Stimulated activated naive CD4-positive, alpha-beta T cell (primary cell): ENCODE results near the gene FOXC1.
A peak's percentile ranks its signal among the peaks of the same experiment; 100 is the strongest.

Experiments used
- DNase-seq, 6 experiments: peaks; one replicate each; lab custom pipeline; 2025; lab: John Stamatoyannopoulos, UW

The FOXC1 gene

DNA sequence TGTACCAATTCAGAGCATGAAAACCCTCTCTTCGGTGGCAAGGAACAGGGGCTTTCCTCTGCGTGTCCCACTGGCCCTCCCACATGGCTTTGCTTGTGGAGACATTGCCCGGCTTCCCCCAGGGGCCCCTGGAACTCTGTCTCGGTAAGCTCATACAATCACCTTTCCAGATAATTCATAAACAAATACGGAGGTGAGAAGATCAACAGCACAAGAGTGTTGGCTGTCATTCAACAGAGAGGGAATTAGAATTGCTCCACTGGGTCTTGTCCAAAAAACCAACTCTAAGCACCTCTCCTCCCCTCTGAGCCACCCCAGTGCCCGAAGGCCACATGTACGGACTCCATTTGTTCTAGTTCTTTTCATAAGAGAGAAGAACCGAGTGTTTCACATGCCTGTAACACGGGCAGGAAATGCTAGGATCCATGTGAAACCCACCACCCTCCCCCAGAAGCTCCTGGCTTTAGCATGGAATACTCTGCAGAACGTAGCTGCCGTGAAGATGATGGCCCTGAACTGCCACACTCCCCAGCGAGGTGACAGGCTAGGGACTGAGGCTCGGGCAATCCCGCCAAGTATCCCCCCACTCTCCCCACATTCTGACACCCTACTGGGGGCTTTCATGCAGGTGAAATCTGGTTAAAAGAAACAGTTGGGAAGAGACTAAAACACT lies 24.6 kb upstream of the FOXC1 start:
- DNase-seq, result no peak

DNA sequence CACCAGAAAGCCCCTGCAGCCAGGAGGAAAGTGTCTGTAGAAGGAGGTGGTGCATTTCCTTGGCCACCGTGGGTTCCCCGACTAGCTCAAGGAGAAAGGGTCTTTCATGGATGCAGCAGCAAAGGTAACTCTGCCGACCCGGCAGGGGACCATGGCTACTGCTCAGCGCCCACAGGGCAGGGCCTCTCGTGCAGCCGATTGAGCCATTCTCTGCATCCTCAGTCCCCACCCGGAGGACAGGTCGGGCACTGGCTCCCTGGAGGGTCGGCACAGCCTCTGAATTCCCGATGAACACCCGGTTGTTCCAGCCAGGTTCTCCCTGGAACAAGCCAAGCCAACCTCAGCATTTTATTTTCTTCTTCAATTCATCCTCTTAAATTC lies 24.1 kb upstream of the FOXC1 start:
- no peak for DNase-seq

DNA sequence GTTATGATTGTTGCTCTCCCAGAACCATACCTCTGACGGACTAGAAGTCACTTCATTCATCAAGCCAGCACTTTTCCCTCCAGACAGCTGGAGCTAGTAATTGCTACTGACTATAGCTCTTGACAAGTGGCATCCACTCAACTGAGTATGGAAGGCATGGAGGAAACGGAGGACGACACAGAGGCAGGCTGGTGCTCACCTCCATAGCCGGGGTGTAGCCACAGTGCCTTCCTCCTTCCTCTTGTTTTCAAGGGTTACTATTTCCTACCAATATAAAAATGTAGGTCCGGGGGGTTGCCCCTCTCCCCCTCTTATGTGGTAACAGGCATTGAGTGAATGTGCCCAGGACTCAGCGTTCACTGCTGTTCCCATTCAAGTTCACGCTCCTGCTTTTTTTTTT lies 23.5 kb upstream of the FOXC1 start:
- no peak for DNase-seq

DNA sequence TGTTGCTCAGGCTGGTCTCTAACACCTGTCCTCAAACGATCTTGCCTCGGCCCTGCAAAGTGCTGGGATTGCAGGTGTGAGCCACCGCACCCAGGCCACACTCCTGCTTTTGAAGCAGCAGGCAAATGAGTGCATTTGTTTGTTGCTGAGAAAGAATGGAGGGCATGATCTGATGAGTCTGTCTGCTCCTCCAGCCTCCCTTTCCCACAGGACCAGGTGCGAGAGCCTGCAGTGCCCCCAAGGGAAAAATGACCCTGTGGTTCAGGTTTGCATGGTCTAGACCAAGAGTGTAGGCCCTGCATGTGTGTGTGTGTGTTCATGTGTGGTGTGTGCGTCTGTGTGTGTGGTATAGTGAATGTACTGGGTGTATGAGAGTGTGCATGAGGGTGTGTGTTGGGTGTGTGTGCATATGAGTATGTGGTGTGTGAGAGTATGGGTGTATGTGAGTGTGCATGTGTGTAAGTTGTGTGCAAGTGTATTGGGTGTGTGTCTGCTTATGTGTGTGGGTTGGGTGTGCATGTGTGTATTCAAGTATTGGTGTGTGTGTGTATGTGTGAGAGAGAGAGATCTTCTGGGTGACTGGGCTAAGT lies 22.8 kb upstream of the FOXC1 start:
- DNase-seq, result no peak

DNA sequence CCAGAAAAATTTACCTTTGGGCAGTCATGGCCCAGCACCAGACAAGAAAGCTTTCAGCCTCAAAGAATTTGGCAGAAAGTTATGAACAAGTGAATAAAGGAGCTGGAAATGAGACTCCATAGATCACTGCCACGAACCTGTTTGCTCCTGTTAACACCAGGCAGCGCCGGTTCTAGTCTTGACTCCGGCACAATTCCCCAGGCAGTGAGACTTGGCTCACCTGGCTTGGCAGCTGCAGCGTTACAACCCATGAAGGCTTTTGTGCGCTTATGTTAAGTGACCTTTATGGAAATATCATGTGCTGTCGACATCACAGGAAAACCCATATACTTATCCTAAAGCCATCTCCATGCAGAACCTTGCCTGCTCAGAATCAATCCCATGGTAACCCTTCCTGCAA lies 22.2 kb upstream of the FOXC1 start:
- no peak for DNase-seq

DNA sequence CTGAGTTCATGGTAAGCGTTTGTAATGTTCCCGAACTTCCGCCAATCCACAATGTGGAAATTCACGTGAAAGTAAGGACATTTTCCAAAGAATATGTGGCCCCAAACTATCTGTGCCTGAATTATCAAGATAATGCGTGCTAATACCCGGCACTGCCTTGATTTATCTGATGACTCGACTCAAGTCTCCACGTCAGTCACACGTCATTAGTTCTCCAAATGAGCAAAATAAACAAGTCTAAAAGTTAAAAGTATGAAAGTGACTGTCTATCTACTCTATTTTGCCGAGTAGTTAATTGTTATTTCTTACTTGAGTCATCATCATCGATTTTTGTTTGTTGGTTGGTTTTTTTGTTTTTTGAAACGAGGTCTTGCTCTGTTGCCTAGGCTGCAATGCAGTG lies 21.7 kb upstream of the FOXC1 start:
- DNase-seq, result no peak

DNA sequence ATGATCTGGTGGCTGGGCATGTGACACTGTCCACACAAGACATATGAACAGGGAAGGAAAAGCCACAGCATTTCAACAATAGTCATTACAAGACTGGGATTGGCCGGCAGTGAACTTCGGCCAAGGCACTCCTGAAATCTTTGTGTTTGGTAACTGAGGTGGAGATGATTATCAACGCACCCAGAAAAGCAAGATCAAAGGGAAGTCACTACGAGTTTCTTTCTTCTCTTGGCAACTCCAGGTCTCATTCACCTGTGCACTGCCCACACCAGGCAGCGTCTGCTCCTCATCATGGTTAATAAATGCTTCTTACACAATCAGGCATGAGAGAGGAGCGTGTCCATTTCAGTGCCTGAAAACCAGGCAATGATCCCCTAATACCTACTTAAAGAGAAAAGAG lies 20.5 kb upstream of the FOXC1 start:
- no peak for DNase-seq

DNA sequence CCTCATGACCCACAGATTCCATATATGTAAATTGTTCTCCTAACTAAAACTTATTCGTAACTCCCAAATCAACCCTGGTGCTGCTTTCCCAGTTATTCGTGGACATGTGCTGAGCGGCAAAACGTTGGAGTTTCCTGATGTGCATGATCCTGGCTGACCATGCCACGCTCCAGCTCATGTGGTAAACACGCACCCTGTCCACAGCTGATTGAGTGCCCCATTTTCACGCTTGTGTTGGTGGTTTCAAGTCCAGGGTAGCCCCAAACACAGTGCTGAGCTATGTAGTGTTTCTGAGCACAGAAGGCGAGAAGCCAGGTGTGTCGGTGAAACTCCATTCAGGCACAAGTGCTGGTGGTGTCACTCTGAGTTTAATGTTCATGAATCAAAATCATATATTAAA lies 19.1 kb upstream of the FOXC1 start:
- no peak for DNase-seq

DNA sequence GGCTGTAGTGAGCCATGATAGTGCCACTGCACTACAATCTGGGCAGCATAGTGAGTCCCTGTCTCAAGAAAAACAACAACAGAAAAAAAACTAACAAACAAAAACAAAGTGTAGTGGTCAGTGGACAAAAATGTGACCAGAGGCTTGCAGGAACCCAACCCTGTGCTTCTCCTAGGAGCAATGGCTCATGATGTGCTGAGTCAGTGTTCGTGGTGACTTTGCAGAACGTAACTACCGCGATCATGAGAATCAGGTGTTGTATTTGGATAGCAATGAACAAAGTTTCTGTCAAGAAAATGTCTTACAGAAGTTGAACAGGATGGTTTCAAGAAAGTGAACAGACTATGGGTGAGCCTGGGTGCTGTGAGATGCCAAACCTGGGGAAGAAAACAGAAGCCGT lies 18.5 kb upstream of the FOXC1 start:
- DNase-seq, result no peak

DNA sequence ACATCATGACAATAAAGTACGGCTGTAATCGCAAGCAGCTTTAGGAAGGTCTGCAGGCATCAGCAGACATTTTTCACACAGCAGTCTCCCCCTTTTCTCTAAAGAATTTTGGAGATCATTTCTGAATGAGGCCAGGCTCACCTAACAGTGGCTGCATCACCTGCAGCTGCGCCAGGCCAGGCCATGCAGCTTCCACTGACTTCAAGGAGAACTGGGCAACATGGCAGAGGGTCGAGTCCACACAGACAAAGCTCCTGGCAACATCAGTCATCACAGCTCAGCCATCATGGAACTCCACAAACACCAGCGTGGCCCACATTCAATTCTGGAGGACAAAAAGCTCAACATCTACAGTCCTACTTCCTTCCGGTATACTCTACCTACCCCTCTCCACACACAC lies 17.8 kb upstream of the FOXC1 start:
- DNase-seq, result no peak

DNA sequence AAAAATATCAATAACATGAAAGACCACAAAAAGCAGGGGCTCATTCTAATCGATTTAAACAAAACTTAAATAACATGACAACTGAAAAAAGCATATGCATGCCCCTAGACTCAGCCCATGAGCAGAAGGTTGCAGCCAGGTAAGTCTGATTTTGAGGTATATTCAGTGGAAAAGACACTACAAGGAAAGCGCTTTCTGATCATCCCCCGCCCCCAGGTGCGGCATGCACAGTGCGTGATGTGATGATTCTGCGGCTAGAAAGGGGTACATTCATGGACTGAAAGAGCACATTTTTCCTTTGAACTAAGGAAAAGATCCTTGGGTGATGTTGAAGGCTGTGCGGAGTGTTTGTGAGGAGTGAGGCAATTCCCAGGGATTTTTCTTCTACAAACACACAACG lies 16.9 kb upstream of the FOXC1 start:
- DNase-seq, result no peak

DNA sequence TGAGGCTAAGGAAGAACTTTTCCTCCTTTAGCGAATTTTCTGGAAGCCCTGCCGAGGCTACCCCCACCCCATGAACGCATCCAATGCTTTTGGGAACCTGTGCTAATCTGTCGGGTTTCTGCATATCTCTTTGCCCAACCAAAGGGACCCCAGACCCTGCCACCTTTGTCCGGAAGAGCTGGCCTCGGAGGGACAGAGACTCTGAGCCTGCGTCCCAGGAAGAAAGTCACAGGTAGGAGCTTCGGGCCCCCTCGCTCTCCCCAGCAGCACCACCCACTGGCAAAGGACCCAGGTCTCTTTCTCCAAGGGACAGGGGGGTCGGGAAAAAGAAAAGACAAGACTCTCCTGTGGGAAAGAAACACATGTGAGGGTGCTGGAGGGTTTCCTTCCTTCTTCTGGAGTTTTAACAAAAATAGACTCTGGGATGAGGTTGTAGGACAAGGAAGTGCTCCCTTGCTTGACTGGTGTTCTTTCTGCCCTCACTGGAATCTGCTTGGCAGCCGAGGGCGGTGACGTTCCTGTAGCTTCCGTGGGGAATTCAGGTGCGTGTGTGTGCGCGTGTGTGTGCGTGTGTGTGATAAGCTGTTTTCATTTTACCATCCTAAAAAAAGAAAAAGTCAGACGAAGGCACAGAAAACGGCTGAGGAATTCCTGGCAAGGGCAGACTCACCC lies 16.3 kb upstream of the FOXC1 start:
- DNase-seq, result no peak

DNA sequence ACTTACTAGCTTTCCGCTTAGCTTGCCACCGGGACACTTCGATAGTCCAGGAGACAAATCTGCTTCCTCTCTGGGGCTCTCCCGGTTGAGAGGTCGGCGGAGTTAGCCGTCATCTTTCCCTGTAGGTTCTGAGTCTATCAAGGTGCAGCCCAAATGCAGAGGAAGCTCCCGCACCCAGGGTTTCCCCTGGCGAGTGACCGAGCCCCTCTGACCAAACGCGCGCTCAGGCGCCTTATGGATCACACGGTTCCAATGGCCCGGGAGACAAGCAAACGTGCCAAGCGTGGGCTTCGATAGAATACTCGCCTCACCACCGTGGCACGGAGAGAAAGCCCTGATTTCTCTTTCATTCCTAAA lies 15.8 kb upstream of the FOXC1 start:
- DNase-seq, result no peak

DNA sequence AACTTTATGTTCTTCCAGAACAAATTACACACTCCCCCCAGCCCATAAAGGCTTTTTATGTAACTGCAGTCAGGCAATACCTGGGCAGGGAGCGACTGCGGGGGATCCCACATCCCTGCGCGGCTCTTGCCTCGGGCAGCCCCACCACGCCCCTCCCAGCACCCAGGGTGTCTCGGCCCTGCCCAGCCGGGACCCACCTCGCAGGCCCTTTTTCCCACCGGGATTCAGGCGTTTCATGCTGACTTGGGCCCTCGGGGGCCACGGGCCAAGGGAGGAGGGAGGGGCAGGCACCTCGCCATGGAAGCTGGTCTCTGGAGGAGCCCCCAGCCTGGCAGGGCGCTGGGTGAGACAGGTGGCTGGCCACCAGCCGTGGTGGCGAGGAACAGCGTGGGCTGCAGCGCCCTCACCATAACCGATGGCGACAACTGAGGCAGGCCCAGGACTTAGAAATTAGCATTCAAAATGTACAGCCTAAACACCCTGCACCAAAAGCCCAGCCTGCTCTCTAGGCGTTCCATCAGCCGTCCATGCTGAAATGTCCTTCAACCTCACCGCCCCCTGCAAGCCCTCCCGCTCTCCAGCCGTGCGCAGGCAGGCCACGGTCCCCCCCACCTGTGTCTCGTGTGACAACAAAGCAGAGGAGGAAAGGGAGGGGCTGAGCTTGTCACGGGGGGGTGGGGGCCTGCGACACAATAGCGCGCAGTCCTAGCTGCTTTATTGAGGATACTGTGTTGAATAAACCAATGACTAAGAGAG lies 15.1 kb upstream of the FOXC1 start:
- DNase-seq, result no peak

DNA sequence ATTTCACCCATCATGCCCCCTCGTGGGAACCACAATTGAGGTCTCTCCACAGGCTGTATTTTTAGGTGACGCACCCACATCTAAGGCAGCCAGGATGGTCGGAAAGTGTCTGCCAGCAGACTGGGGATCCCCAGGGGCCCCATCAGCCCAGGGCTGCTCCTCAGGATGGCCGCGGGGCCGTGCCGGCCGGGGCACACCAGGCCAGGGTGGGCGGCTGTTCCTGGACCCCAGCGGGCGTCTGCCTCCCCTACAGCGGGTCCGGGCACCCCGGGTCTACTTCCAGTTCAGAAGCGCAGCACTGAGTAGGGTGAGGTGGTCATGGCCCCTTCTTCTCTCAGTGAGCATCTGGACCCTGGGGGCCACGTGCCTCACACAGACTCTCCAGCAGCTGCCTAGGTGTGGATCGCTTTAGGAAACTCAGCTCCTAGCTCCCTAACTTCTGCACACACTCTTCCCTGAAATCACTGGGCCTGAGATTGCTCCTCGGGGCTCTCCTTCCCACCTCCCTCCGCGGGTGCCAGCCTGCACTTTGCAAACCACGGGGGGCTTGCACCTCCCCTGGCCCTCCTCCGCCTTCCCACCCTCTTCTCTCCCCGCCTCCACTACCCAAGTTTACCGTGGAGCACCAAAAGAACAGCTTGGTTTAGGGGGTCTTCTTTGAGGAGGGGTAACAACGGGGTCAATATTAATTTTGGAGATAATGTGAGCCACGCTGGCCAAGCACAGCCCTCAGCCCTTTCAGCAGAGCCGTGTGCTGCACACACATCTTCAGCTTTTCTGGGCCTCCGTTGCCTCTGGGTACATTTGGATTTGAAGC lies 14.2 kb upstream of the FOXC1 start:
- DNase-seq, result no peak

DNA sequence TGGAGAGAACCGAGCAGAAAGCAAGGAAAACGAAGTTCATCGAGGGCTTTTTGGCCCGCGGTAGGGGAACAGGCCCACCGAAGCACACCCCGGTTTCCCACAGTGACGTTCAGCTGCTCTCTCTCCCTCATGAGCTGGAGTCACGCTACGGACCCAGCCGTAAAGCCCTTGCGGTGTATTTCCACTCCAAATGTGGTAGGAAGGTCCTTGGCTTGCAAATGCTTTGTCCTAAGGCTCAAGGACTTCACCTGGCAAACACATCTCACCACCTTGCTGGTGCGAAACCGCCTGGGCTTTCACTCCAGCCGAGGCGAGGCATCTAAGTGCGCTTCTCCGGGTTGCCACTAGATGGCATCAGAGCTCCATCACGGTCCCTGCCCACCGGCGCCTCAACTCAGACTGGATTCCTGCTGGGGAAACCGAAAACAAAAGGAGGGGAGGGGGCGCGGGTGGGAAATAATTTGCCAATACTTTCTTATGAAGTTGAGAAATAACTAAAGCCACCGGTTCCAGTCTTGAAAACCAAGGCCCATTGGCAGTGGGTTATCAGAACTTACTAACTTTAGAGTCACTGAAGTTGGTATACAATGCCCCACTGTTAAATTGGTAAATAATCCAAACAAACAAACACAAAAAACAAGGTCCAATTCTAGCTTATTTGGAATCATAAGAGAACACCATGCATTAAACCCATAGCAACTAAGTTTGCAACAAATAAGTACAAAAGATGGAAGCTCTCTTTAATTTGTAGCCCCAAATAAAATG lies 13.4 kb upstream of the FOXC1 start:
- peak; percentile 27 to 81 (median 50) for DNase-seq

DNA sequence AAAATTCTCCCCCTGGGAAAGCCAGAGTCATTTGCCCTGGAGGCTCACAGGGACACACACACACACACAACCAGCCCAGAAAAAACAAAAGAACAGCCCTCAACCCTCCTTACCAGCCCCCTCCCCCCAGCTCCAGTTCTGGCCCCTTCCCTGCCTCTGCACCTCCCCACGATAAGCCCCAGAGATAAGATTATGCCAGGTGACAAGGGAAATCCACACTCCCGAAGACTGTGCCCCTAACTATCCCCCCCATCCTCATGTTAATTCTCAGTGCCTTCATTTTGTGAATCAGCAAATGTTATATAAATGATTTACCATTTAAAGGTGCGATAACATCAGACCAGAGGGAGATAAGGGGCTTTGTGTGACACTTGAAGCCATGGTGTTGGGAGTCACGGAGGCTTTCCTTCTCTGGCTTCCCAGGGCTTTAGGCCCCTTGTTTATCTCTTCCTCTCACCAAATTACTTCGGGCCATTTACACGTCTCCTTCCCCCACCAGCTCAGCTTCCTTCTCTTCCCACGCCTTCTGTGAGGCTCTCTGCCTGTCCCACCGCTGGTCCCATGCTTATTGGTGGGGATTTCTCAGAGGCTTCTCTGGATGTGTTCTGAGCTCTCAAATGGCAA lies 12.5 kb upstream of the FOXC1 start:
- no peak for DNase-seq

DNA sequence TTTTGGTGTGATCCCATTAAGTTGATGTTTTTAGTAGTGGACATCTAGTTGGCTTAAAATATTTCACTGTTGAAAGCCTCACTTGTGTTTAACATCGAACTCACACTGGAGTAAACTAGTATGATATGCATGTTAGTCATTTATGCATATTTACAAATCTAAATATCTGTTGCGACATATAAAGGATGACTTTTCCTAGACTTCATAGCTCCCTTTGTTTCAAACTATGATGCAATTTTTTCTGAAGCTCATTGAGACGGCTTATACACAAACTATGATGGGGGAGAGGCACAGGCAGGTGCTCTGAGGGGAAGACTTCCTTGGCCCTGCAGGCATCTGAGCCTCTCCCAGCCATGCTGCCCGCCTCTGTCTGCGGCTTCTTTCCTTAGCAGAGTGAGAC lies 11.8 kb upstream of the FOXC1 start:
- DNase-seq, result no peak

DNA sequence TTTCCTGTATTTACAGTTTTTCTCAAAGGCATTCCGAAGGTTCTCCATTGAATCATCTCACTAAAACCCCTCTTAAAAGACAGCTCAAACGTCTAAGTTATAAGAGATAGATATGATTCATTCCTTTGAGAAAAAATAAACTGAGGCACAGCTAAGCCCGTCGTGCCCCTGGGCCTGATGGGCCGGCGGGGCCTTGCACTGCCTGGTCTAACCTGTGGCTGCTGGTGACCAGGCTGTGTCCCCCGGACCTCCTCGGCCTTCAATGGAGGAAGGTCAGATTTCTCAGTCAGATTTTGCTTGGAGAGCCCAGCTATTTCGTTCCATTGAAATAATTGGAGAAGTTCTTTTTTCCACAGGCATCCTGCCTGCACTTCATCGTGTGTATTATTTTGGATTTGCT lies 11.3 kb upstream of the FOXC1 start:
- no peak for DNase-seq

DNA sequence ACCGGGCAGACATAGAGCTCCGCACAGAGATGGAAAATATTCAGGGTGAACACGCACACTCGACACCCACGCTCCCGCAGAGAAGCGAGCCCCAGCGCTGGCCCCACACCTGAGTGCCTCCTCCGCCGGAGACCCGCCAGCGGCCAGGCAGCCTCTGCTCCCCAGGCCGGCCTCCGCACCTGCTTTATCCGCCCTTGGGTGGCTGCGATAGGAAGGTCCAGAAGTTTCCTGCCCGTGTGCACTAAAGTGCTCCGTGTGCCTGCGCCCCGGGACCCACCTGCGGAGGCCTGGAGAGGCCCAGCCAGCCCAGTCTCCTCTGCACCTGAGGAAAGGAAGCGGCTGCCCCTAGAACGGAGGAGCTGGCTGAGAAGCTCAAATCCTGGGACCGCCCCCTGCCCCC lies 10.8 kb upstream of the FOXC1 start:
- DNase-seq, result no peak

DNA sequence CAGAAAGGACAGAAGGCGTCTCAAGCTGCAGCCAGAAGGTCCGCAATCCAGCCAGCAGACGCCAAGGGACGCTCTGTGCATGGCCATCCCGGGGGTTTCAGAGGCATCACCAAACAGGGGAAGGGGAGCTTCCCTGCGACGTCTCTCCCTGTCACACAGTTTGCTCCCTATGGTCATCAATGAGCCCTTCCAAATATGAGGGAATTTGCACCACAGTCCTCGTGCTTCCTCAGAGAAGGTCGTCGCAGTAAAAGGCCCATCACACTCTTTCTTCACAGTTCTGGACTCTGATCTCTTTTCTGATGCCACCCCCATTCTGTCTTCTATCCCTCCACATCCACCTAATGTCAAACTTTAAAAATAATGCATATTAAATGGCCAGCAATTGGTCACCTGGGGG lies 10.2 kb upstream of the FOXC1 start:
- DNase-seq, result no peak
